Gastroesophageal sphincter (tissue), 3 donors: ENCODE measurements around the gene ATP2B2.

Experiments
- CTCF ChIP-seq, 4 experiments: fragments of 200-600 bp in 2 of 4; fragments of 450-650 bp in 2 of 4; sonication (generic) in 1 of 4; IDR thresholded peaks; one replicate each; pipeline ENCODE4 v1.5.1; 2017 to 2019; ENCODE audit warnings: antibody characterized with exemption in 4 of 4, mild to moderate bottlenecking in 2 of 4, moderate library complexity in 2 of 4
- POLR2AphosphoS5 ChIP-seq: sonication (generic); formaldehyde crosslinking; IDR thresholded peaks from one replicate; pipeline ENCODE4 v1.6.1; 2017; ENCODE audit warnings: antibody characterized with exemption

- no peak for TF ChIP-seq CTCF (IDR thresholded peaks at IDR 0.05)
- no peak for TF ChIP-seq POLR2AphosphoS5
Observed at GRCh38 chr3:10552631-10552943, 47.2 kb upstream of the ATP2B2 start.
